Keratinocyte (primary cell): Measurements from ENCODE around the gene AGBL3. TPM values are rescaled to one million over a fixed set of nuclear protein-coding genes. Genes with fewer than 3 reads are reported as not detected.
A peak's percentile ranks its signal among the peaks of the same experiment; 100 is the strongest.

Source experiments
- DNase-seq: peaks from one replicate; pipeline ENCODE4 v3.0.0-alpha.2; 2011; ENCODE audit warnings: low read depth, missing footprints, low spot score
- FAIRE-seq: peaks from 2 replicates; lab custom pipeline; 2011; peaks lifted over from hg19 to GRCh38; lab: Jason Lieb, UNC
- H2AFZ ChIP-seq: 2 replicates; pipeline ENCODE4 v1.6.0; 2012; ENCODE audit warnings: low read length, control low read depth, inconsistent platforms; ENCODE audit not compliant: control insufficient read depth
- H3K27ac ChIP-seq: 2 replicates; pipeline ENCODE4 v1.5.1; 2011; ENCODE audit warnings: low read length; ENCODE audit not compliant: control insufficient read depth, insufficient read depth
- H3K27me3 ChIP-seq: 3 replicates; pipeline ENCODE4 v1.6.0; 2011; ENCODE audit warnings: low read length; ENCODE audit not compliant: control insufficient read depth, insufficient read depth; ENCODE audit errors: extremely low read depth
- H3K36me3 ChIP-seq, 2 experiments: 2 replicates in 1 of 2; 3 replicates in 1 of 2; pipeline ENCODE4 v1.5.1; 2011; ENCODE audit warnings: low read length in 2 of 2, mild to moderate bottlenecking in 1 of 2; ENCODE audit not compliant: control insufficient read depth in 2 of 2, insufficient read depth in 2 of 2; ENCODE audit errors: extremely low read depth in 1 of 2
- H3K4me1 ChIP-seq: 3 replicates; pipeline ENCODE4 v1.5.1; 2011; ENCODE audit warnings: low read length; ENCODE audit not compliant: control insufficient read depth, insufficient read depth; ENCODE audit errors: extremely low read depth
- H3K4me2 ChIP-seq: 3 replicates; pipeline ENCODE4 v1.6.0; 2011; ENCODE audit warnings: low read depth, low read length; ENCODE audit not compliant: control insufficient read depth, insufficient read depth; ENCODE audit errors: extremely low read depth
- H3K4me3 ChIP-seq, 3 experiments: fragments of 200-600 bp in 1 of 3; sonication (generic) in 1 of 3; 2 replicates in 2 of 3; 3 replicates in 1 of 3; pipeline ENCODE4 v1.5.1; 2011 to 2016; ENCODE audit warnings: low read length in 3 of 3, mild to moderate bottlenecking in 3 of 3, control low read depth in 2 of 3, inconsistent platforms in 1 of 3, low read depth in 1 of 3, mixed read lengths in 1 of 3, mixed run types in 1 of 3, moderate library complexity in 1 of 3; ENCODE audit not compliant: control insufficient read depth in 2 of 3, insufficient read depth in 2 of 3; ENCODE audit errors: extremely low read depth in 1 of 3
- H3K79me2 ChIP-seq: 2 replicates; pipeline ENCODE4 v1.6.0; 2012; ENCODE audit warnings: low read length; ENCODE audit not compliant: control insufficient read depth, insufficient read depth
- H3K9ac ChIP-seq: 3 replicates; pipeline ENCODE4 v1.6.0; 2011; ENCODE audit warnings: low read length; ENCODE audit not compliant: control insufficient read depth, insufficient read depth; ENCODE audit errors: extremely low read depth
- H3K9me1 ChIP-seq: 3 replicates; pipeline ENCODE4 v1.6.0; 2011; ENCODE audit warnings: low read length; ENCODE audit not compliant: control insufficient read depth, insufficient read depth; ENCODE audit errors: extremely low read depth
- H3K9me3 ChIP-seq: 2 replicates; pipeline ENCODE4 v1.5.1; 2012; ENCODE audit warnings: low read depth, low read length; ENCODE audit not compliant: control insufficient read depth
- H4K20me1 ChIP-seq: 3 replicates; pipeline ENCODE4 v1.6.0; 2011; ENCODE audit warnings: low read length; ENCODE audit not compliant: control insufficient read depth, insufficient read depth; ENCODE audit errors: extremely low read depth
- EZH2 ChIP-seq: IDR thresholded peaks from one replicate; pipeline ENCODE4 v1.6.1; 2012; ENCODE audit warnings: inconsistent platforms, mild to moderate bottlenecking, low read length, moderate library complexity
- dilution Hi-C: fragments of 300-500 bp; cut with MboI; formaldehyde crosslinking; loops from one replicate; pipeline ENCODE4 v1.7.0; 2020; ENCODE audit warnings: low sequenced_read_pairs; ENCODE audit not compliant: extremely low pct_ligation_motif_present
- polyA plus RNA-seq, 5 experiments: library from polyadenylated mRNA; depleted of rRNA in 3 of 5; stranded (reverse) in 3 of 5; stranded (forward) in 1 of 5; unstranded in 1 of 5; fragments of >200 nt; gene quantifications; 1 replicate in 1 of 5; 2 replicates in 3 of 5; 3 replicates in 1 of 5; pipeline versions ENCODE4 v1.2.1 to v1.2.3, GENCODE V29; 2011 to 2012; ENCODE audit warnings: missing spikeins in 2 of 5, low read depth in 1 of 5, low replicate concordance in 1 of 5
- TF ChIP-seq, protein P1 (sequence below), 3 experiments: IDR thresholded peaks in 1 of 3; conservative IDR thresholded peaks in 1 of 3; optimal IDR thresholded peaks in 1 of 3; 2 replicates in 2 of 3; 3 replicates in 1 of 3; pipeline versions ENCODE3 to v1.5.1; 2011; ENCODE audit warnings: low read length in 3 of 3, mild to moderate bottlenecking in 3 of 3, moderate library complexity in 2 of 3, control low read depth in 1 of 3, inconsistent platforms in 1 of 3; ENCODE audit not compliant: insufficient read depth in 2 of 3; ENCODE audit errors: extremely low read depth in 1 of 3

Gene AGBL3
- polyA plus RNA-seq, 1 donor (not counting 4 experiments of a cell fraction or from before 2014, with no cell fraction given), result 0.97 TPM

DNA sequence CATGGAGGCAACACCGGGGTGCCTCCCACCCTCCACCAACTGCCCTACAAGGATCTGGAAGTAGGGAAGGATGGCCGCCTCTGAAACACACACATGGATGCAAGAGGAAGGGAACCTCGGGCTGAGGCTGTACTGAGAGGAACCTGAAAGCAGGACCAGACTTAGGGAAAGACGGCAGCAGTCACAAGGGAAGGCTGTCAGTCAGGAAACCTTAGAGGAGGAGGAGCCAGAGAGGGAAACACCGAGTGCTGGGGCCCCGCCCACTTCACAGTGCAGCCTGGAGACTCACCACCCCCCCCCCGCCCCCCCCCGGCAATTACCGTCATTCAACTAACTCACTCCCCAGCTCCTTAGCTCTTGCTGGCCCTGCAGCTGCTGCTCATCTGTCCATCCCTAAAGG lies 181.7 kb downstream of the AGBL3 start:
- H3K9me1 ChIP-seq, result peaks cover 5% of the 10 kb centered on the region
- H3K4me2 ChIP-seq, result no peak overlapping the region
- H3K4me3 ChIP-seq, result no peak overlapping the region

DNA sequence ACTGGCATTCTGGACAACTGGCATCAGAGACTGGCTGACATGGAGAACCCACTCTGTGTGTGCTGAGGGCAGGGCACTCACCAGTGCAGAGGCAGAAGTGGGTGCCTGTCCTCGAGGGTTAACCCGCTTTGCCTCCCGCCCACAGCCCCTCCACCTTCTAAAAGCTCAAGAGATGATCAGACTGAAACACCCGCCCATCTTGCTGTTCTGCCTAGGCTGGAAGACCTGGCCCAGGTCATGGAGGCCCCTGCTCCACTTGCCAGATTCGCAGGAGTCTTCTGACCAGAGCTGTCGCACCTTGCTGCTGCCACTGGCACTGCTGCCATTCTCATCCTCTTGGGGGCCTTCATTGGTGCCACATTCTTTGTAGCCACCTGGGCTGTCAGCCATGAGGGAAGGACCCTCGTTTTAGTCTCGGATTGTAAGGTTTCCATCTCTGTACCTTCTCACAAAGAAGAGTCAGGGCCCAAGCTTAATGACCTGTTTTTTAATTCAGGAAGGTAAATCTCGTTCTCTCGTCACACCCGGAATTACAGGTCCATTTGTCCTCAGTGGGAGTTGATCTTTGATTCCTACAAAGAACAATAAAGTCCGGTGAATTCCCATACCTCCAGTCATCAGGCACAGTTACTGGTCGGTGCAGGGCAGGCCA lies 182.3 kb downstream of the AGBL3 start:
- no peak for FAIRE-seq
- H3K4me3 ChIP-seq, result peak overlapping the region in 1 of 3 experiments; percentile 89
- H3K79me2 ChIP-seq, result peaks cover 19% of the 10 kb centered on the region
- TF ChIP-seq, protein P1, sequence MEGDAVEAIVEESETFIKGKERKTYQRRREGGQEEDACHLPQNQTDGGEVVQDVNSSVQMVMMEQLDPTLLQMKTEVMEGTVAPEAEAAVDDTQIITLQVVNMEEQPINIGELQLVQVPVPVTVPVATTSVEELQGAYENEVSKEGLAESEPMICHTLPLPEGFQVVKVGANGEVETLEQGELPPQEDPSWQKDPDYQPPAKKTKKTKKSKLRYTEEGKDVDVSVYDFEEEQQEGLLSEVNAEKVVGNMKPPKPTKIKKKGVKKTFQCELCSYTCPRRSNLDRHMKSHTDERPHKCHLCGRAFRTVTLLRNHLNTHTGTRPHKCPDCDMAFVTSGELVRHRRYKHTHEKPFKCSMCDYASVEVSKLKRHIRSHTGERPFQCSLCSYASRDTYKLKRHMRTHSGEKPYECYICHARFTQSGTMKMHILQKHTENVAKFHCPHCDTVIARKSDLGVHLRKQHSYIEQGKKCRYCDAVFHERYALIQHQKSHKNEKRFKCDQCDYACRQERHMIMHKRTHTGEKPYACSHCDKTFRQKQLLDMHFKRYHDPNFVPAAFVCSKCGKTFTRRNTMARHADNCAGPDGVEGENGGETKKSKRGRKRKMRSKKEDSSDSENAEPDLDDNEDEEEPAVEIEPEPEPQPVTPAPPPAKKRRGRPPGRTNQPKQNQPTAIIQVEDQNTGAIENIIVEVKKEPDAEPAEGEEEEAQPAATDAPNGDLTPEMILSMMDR (optimal IDR thresholded peaks at IDR 0.05 in 1 of 3, IDR thresholded peaks at IDR 0.05 in 1 of 3, conservative IDR thresholded peaks at IDR 0.05 in 1 of 3; ENCODE audit: extremely low read depth in 1 of 3, insufficient read depth in 2 of 3, low read length in 3 of 3), result no peak
- TF ChIP-seq EZH2, result no peak
- H3K9me3 ChIP-seq, result no peaks in the 10 kb centered on the region
- H3K4me2 ChIP-seq, result peak overlapping the region; percentile 86
- DNase-seq, result no peak
- no peak overlapping the region for H3K9ac ChIP-seq
- dilution Hi-C loops, result loop anchor here (25.0 kb wide), 1 partner anchor 181 kb away; the partner anchor contains the start of gene AGBL3
- peaks cover 27 to 33% of the 10 kb centered on the region in 2 experiments for H3K36me3 ChIP-seq
- H4K20me1 ChIP-seq, result no peaks in the 10 kb centered on the region
- no peak overlapping the region for H2AFZ ChIP-seq
- peaks cover 24% of the 10 kb centered on the region for H3K4me1 ChIP-seq
- no peaks in the 10 kb centered on the region for H3K27me3 ChIP-seq
- peak overlapping the region; percentile 95 for H3K27ac ChIP-seq
- peaks cover 5% of the 10 kb centered on the region for H3K9me1 ChIP-seq

More for the DNA sequence above, 181.7 kb downstream of the AGBL3 start:
- Histone ChIP-seq H3K4me1 (peaks cover 24% of the 10 kb centered on the region), H3K9me3 (no peaks in the 10 kb centered on the region), H3K27ac (no peak overlapping the region), H3K27me3 (no peaks in the 10 kb centered on the region), H4K20me1 (no peaks in the 10 kb centered on the region), H2AFZ (no peak overlapping the region), H3K36me3 (peaks cover 27 to 33% of the 10 kb centered on the region in 2 experiments), H3K9ac (no peak overlapping the region), H3K79me2 (peaks cover 19% of the 10 kb centered on the region)
- TF ChIP-seq, protein P1 (optimal IDR thresholded peaks at IDR 0.05 in 1 of 3, IDR thresholded peaks at IDR 0.05 in 1 of 3, conservative IDR thresholded peaks at IDR 0.05 in 1 of 3; ENCODE audit: extremely low read depth in 1 of 3, insufficient read depth in 2 of 3, low read length in 3 of 3), result no peak
- TF ChIP-seq EZH2, result no peak
- dilution Hi-C loops, result loop anchor here (25.0 kb wide), 1 partner anchor 181 kb away; the partner anchor contains the start of gene AGBL3
- FAIRE-seq (no peak), DNase-seq (no peak)
